Measurements from ENCODE around the gene RELL2. TPM values are rescaled to one million over a fixed set of nuclear protein-coding genes. Genes with fewer than 3 reads are reported as not detected.
"Not testable (repeated sequence)": the region's sequence is repeated elsewhere in the genome, so short reads cannot be mapped to it uniquely, and the experiment has no call there.

RELL2 gene
- total RNA-seq, 1 donor from 2014 or later: 7.8 TPM

DNA sequence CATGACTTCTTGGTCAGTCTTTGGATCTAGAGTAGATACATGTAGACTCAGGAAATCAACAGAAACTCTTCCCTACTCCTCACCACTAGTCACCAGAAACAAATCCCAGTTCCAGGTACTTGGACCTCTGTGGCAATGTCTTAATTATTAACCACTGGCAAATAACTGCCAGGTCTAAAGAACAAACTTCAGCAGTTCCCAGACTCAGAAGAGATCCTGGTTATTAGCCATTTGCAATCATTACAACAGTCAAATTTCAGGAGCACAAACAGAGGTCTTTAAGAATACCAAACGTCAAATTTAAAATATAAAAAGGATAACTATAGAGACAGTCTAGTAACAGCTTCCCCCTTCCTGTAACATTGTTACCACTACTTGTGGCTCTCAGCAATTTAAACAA lies 28.2 kb upstream of the RELL2 start:
- no peaks in the 10 kb centered on the region for H3K36me3 ChIP-seq (ENCODE audit: control insufficient read depth, insufficient read depth, low read length)
- DNase-seq (ENCODE audit: low read depth): no peak
- no peak for TF ChIP-seq CTCF (IDR thresholded peaks at IDR 0.05; ENCODE audit: insufficient read depth, low read length, poor library complexity, severe bottlenecking)

DNA sequence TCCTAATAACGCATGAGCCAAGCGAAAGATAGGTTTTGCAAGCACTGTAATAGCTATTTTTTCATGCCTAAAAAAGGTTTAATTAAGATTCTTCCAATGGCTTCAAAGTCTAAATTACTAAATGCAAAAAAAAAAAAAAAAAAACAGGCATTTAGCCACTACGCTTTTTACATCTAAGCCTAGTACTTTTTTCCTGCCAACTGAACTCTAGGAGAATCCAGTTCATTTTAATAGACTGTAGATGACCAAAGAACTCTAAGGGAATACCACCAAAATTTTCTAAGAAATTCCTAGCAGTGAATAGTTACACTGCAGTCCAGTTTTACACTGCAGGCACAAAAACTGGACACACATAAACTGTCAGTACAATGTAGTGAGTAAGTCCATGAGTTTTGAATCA lies 27.8 kb upstream of the RELL2 start:
- no peaks in the 10 kb centered on the region for H3K36me3 ChIP-seq (ENCODE audit: control insufficient read depth, insufficient read depth, low read length)
- H3K27me3 ChIP-seq (ENCODE audit: control insufficient read depth, insufficient read depth, low read length): no peaks in the 10 kb centered on the region
- no peak overlapping the region for H3K4me3 ChIP-seq (ENCODE audit: low read depth, low read length)
- no peak for TF ChIP-seq CTCF (IDR thresholded peaks at IDR 0.05; ENCODE audit: insufficient read depth, low read length, poor library complexity, severe bottlenecking)
- DNase-seq (ENCODE audit: low read depth): no peak

More for the DNA sequence above, 28.2 kb upstream of the RELL2 start:
- no peaks in the 10 kb centered on the region for H3K27me3 ChIP-seq (ENCODE audit: control insufficient read depth, insufficient read depth, low read length)
- no peak overlapping the region for H3K4me3 ChIP-seq (ENCODE audit: low read depth, low read length)

DNA sequence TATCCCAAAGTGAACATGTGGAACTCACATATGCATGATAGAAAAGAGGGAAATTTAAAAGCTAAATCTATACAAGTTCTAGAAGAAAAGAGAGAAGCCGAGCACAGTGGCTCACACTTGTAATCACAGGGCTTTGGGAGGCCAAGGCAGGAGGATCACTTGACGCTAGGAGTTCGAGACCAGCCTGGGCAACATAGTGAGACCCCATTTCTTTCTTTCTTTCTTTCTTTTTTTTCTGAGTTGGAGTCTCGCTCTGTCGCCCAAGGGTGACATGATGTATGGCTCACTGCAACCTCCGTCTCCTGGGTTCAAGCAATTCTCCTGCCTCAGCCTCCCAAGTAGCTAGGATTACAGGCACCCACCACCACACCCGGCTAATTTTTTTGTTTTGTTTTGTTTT lies 26.9 kb upstream of the RELL2 start:
- H3K27me3 ChIP-seq (ENCODE audit: control insufficient read depth, insufficient read depth, low read length); H3K4me3 ChIP-seq (ENCODE audit: low read depth, low read length); H3K36me3 ChIP-seq (ENCODE audit: control insufficient read depth, insufficient read depth, low read length); DNase-seq (ENCODE audit: low read depth): not testable (repeated sequence)

DNA sequence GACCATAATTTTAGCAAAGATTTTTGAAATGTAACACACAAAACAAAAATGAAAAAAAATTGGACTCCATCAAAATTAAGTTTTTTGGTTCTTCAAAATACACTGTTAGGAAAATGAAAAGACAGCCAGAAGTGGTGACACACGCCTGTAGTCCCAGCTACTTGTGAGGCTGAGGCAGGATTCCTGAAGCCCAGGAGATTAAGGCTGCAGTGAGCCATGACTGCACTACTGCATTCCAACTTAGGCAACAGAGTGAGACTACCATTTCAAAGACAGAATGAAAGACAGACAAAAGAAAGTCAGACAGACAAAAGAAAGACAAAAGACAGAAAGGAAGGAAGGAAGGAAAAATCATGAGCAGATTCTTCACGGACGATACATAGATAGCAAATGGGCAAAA lies 25.5 kb upstream of the RELL2 start:
- Histone ChIP-seq H3K27me3 (ENCODE audit: control insufficient read depth, insufficient read depth, low read length) (no peaks in the 10 kb centered on the region), H3K36me3 (ENCODE audit: control insufficient read depth, insufficient read depth, low read length) (no peaks in the 10 kb centered on the region), H3K4me3 (ENCODE audit: low read depth, low read length) (no peak overlapping the region)
- DNase-seq (ENCODE audit: low read depth): no peak
- no peak for TF ChIP-seq CTCF (IDR thresholded peaks at IDR 0.05; ENCODE audit: insufficient read depth, low read length, poor library complexity, severe bottlenecking)

- DNase-seq (ENCODE audit: low read depth): no peak
- Histone ChIP-seq H3K27me3 (ENCODE audit: control insufficient read depth, insufficient read depth, low read length) (no peaks in the 10 kb centered on the region), H3K36me3 (ENCODE audit: control insufficient read depth, insufficient read depth, low read length) (no peaks in the 10 kb centered on the region), H3K4me3 (ENCODE audit: low read depth, low read length) (no peak overlapping the region)
- TF ChIP-seq CTCF (IDR thresholded peaks at IDR 0.05; ENCODE audit: insufficient read depth, low read length, poor library complexity, severe bottlenecking): no peak
Measured at GRCh38 chr5:141613344-141613743, 23.5 kb upstream of the RELL2 start.

- H3K36me3 ChIP-seq (ENCODE audit: control insufficient read depth, insufficient read depth, low read length): no peaks in the 10 kb centered on the region
- TF ChIP-seq CTCF (IDR thresholded peaks at IDR 0.05; ENCODE audit: insufficient read depth, low read length, poor library complexity, severe bottlenecking): no peak
- no peaks in the 10 kb centered on the region for H3K27me3 ChIP-seq (ENCODE audit: control insufficient read depth, insufficient read depth, low read length)
- DNase-seq (ENCODE audit: low read depth): no peak
- H3K4me3 ChIP-seq (ENCODE audit: low read depth, low read length): no peak overlapping the region
Measured at GRCh38 chr5:141615991-141616720, 20.6 kb upstream of the RELL2 start.

All from kidney epithelial cell (primary cell).